Measurements from ENCODE around the gene MAGI2. TPM values are rescaled to one million over a fixed set of nuclear protein-coding genes. Genes with fewer than 3 reads are reported as not detected.

Gene MAGI2
- total and polyA plus RNA-seq, 4 donors, result 0.37 to 4.1 (median 1.4) TPM

GRCh38 chr7:79400222-79400621 is 53.2 kb downstream of the MAGI2 start (continued):
- TF ChIP-seq ZBTB33 (IDR thresholded peaks at IDR 0.05) (no peak), ATF3 (IDR thresholded peaks at IDR 0.05) (no peak), FOXA1 (IDR thresholded peaks at IDR 0.05) (no peak), FOXA2 (IDR thresholded peaks at IDR 0.05) (no peak), CTCF (IDR thresholded peaks at IDR 0.05; ENCODE audit: low read depth, low read length, missing input control) (no peak), HNF4A (conservative IDR thresholded peaks at IDR 0.05) (no peak), RXRA (IDR thresholded peaks at IDR 0.05) (no peak), RAD21 (IDR thresholded peaks at IDR 0.05) (no peak)

GRCh38 chr7:79398138-79398749 is 55.2 kb downstream of the MAGI2 start:
- Histone ChIP-seq H3K4me3 (ENCODE audit: low read depth in 1 of 3, low read length in 3 of 3) (no peak overlapping the region), H3K36me3 (ENCODE audit: control insufficient read depth in 4 of 4, insufficient read depth in 3 of 4, low read depth in 1 of 4, low read length in 3 of 4) (no peaks in the 10 kb centered on the region), H3K9ac (ENCODE audit: low read depth in 1 of 2, low read length in 2 of 2) (no peak overlapping the region), H3K4me1 (ENCODE audit: control insufficient read depth in 4 of 4, insufficient read depth in 4 of 4, low read length in 3 of 4) (peaks cover 1 to 14% (median 9%) of the 10 kb centered on the region in 4 donors), H3K9me3 (ENCODE audit: control insufficient read depth in 4 of 4, low read length in 3 of 4) (no peaks in the 10 kb centered on the region), H3K27ac (ENCODE audit: low read depth in 1 of 2, low read length in 2 of 2) (no peak overlapping the region), H3K27me3 (ENCODE audit: control insufficient read depth in 4 of 4, insufficient read depth in 4 of 4, low read length in 3 of 4) (no peaks in the 10 kb centered on the region)
- TF ChIP-seq HNF4G (IDR thresholded peaks at IDR 0.05), result no peak
- TF ChIP-seq RAD21 (IDR thresholded peaks at IDR 0.05), result no peak
- TF ChIP-seq JUND (IDR thresholded peaks at IDR 0.05), result no peak
- no peak for TF ChIP-seq NR2F2 (IDR thresholded peaks at IDR 0.05)
- no peak for TF ChIP-seq SP1 (IDR thresholded peaks at IDR 0.05)
- TF ChIP-seq YY1 (IDR thresholded peaks at IDR 0.05), result no peak
- no peak for TF ChIP-seq MAX (IDR thresholded peaks at IDR 0.05)
- no peak for TF ChIP-seq FOXA1 (IDR thresholded peaks at IDR 0.05)
- no peak for TF ChIP-seq HNF4A (conservative IDR thresholded peaks at IDR 0.05)
- TF ChIP-seq TAF1 (conservative IDR thresholded peaks at IDR 0.05), result no peak
- no peak for TF ChIP-seq RXRA (IDR thresholded peaks at IDR 0.05)
- no peak for TF ChIP-seq REST (IDR thresholded peaks at IDR 0.05)
- no peak for TF ChIP-seq ATF3 (IDR thresholded peaks at IDR 0.05)
- TF ChIP-seq ZBTB33 (IDR thresholded peaks at IDR 0.05), result no peak
- no peak for TF ChIP-seq EGR1 (IDR thresholded peaks at IDR 0.05; ENCODE audit: low read depth in 2 of 2)
- WGBS, result 73% methylated on average over 3 of the region's 3 CpGs
- DNase-seq (ENCODE audit: low spot score), result no peak

Measured in liver (tissue), 9 donors.